ENCODE data around the gene GMPPB.

Gene GMPPB

GRCh38 chr3:49747792-49748480 is 24.2 kb upstream of the GMPPB start:
- Histone ChIP-seq H3K4me1 (no peaks in the 10 kb centered on the region), H3K9ac (no peak overlapping the region), H3K4me3 (ENCODE audit: low read depth, low read length) (no peak overlapping the region), H3K27ac (no peak overlapping the region), H3K79me2 (peaks cover 40% of the 10 kb centered on the region), H2AFZ (no peak overlapping the region), H3K36me3 (ENCODE audit: control insufficient read depth, insufficient read depth, low read length) (no peaks in the 10 kb centered on the region), H3K27me3 (ENCODE audit: control insufficient read depth, insufficient read depth, low read length) (no peaks in the 10 kb centered on the region), H3K4me2 (ENCODE audit: low read length) (no peak overlapping the region), H3K9me3 (ENCODE audit: control insufficient read depth, low read length) (no peaks in the 10 kb centered on the region)
- TF ChIP-seq CTCF (IDR thresholded peaks at IDR 0.05): no peak

GRCh38 chr3:49745986-49746385 is 22.2 kb upstream of the GMPPB start:
- Histone ChIP-seq H3K79me2 (peaks cover 41% of the 10 kb centered on the region), H2AFZ (no peak overlapping the region), H3K4me3 (ENCODE audit: low read depth, low read length) (no peak overlapping the region), H3K9me3 (ENCODE audit: control insufficient read depth, low read length) (no peaks in the 10 kb centered on the region), H3K9ac (no peak overlapping the region), H3K4me1 (no peaks in the 10 kb centered on the region), H3K27ac (no peak overlapping the region), H3K27me3 (ENCODE audit: control insufficient read depth, insufficient read depth, low read length) (no peaks in the 10 kb centered on the region), H3K36me3 (ENCODE audit: control insufficient read depth, insufficient read depth, low read length) (no peaks in the 10 kb centered on the region), H3K4me2 (ENCODE audit: low read length) (no peak overlapping the region)
- TF ChIP-seq CTCF (IDR thresholded peaks at IDR 0.05): no peak

GRCh38 chr3:49740427-49740826 is 16.7 kb upstream of the GMPPB start:
- Histone ChIP-seq H3K9ac (no peak overlapping the region), H3K4me3 (ENCODE audit: low read depth, low read length) (no peak overlapping the region), H3K4me1 (no peaks in the 10 kb centered on the region), H2AFZ (no peak overlapping the region), H3K27me3 (ENCODE audit: control insufficient read depth, insufficient read depth, low read length) (no peaks in the 10 kb centered on the region), H3K79me2 (peaks cover 34% of the 10 kb centered on the region), H3K4me2 (ENCODE audit: low read length) (no peak overlapping the region), H3K36me3 (ENCODE audit: control insufficient read depth, insufficient read depth, low read length) (no peaks in the 10 kb centered on the region), H3K9me3 (ENCODE audit: control insufficient read depth, low read length) (no peaks in the 10 kb centered on the region), H3K27ac (no peak overlapping the region)
- no peak for TF ChIP-seq CTCF (IDR thresholded peaks at IDR 0.05)

GRCh38 chr3:49738067-49738713 is 14.4 kb upstream of the GMPPB start:
- H3K9ac ChIP-seq: no peak overlapping the region
- H3K79me2 ChIP-seq: peaks cover 24% of the 10 kb centered on the region
- H3K4me1 ChIP-seq: no peaks in the 10 kb centered on the region
- TF ChIP-seq CTCF (IDR thresholded peaks at IDR 0.05): no peak
- H3K4me2 ChIP-seq (ENCODE audit: low read length): no peak overlapping the region
- H3K36me3 ChIP-seq (ENCODE audit: control insufficient read depth, insufficient read depth, low read length): no peaks in the 10 kb centered on the region
- no peaks in the 10 kb centered on the region for H3K27me3 ChIP-seq (ENCODE audit: control insufficient read depth, insufficient read depth, low read length)
- H2AFZ ChIP-seq: no peak overlapping the region
- no peaks in the 10 kb centered on the region for H3K9me3 ChIP-seq (ENCODE audit: control insufficient read depth, low read length)
- H3K4me3 ChIP-seq (ENCODE audit: low read depth, low read length): no peak overlapping the region
- no peak overlapping the region for H3K27ac ChIP-seq

GRCh38 chr3:49734752-49735151 is 11.0 kb upstream of the GMPPB start:
- TF ChIP-seq CTCF (IDR thresholded peaks at IDR 0.05): no peak
- no peak overlapping the region for H3K9ac ChIP-seq
- H3K27me3 ChIP-seq (ENCODE audit: control insufficient read depth, insufficient read depth, low read length): no peaks in the 10 kb centered on the region
- H3K79me2 ChIP-seq: peaks cover 16% of the 10 kb centered on the region
- no peaks in the 10 kb centered on the region for H3K9me3 ChIP-seq (ENCODE audit: control insufficient read depth, low read length)
- H3K36me3 ChIP-seq (ENCODE audit: control insufficient read depth, insufficient read depth, low read length): no peaks in the 10 kb centered on the region
- H3K4me3 ChIP-seq (ENCODE audit: low read depth, low read length): no peak overlapping the region
- no peak overlapping the region for H2AFZ ChIP-seq
- H3K4me1 ChIP-seq: no peaks in the 10 kb centered on the region
- H3K4me2 ChIP-seq (ENCODE audit: low read length): no peak overlapping the region
- H3K27ac ChIP-seq: no peak overlapping the region
